GM21717 (cell line): ENCODE data around the gene TRIM42.

Experiments
- ATAC-seq: cut with Tn5 transposase; IDR thresholded peaks from one replicate; pipeline ENCODE4 v1.9.1; 2021; ENCODE audit warnings: mild to moderate bottlenecking, moderate library complexity; ENCODE audit not compliant: unreplicated experiment

TRIM42 gene

DNA sequence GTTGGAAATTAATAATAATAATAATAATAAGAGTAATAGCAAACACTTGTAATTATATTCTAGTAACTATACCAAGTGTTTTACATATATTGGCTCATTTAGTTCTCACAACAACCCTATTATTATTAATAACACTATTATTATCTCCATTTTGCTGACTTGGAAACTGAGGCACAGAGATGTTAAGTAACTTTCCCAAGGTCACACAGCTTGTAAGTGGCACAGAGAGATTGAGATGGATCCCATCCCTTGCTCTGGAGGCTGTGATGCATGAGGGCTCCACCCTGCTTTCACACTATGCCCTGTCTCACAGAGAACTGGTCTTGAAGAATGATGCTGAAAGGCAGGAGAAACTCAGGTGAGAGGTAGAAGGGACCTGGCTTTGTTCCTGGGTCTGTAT is 31.9 kb downstream of the TRIM42 start:
- no peak for ATAC-seq

DNA sequence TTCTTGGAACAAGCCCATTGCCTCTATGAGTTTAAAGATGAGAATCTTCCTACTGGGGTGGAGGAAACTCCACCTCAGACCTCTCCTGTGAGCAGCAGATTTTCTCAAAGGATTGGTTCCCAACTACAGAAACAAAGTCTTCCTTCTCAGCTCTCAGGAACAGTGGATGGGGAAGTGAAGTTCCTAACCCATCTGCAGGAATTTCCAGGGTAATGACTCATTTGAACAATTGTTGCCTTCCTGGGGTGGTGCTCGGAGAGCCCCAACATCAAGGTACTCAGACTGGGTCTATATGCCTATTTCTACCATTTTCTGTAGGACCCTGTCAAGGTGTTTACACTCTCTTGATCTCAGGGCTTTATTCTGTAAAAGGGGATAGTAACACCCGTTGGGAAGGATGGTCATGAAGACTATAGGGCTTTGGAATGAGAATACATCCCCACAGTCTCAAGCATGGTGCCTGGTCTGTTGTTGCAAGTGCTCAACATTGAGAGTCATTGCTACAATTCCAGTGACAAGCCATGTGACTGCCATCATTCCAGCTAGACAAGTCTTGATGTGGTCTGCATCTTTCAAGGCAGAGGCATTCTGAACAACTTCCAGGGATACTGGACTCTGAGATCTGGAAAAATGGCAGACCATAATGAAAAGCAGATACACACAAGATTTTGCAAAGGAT is 33.0 kb downstream of the TRIM42 start:
- ATAC-seq = no peak

DNA sequence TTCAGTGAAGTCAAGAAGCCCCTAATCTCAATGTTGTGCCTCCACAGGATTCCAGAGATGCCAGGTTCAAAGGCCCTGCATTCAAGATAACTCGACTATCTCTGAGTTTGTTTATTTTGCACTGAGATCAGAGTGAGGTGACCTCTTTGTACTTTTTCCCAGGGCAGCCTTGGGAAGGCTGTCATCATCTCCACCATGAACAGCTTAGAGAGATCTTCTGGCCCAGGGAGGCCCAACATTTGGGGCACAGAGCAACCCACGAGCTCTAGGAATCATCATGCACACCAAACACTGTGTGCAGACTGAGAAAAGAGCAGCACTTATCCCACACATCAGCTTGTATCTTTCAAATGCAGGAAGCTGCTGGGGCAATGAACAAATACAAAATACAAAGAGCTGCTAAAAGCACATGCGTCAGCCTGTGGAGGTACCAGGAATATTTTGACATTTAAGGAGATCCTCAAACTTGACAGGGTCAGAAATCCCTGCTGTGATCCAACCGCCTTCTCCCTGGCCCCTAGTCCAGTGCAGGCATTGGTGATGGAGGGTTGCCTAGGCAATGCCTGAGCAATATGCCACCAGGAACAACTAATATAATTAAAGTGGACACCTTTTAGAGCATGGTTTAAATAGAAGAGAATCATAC is 33.6 kb downstream of the TRIM42 start:
- ATAC-seq = no peak

DNA sequence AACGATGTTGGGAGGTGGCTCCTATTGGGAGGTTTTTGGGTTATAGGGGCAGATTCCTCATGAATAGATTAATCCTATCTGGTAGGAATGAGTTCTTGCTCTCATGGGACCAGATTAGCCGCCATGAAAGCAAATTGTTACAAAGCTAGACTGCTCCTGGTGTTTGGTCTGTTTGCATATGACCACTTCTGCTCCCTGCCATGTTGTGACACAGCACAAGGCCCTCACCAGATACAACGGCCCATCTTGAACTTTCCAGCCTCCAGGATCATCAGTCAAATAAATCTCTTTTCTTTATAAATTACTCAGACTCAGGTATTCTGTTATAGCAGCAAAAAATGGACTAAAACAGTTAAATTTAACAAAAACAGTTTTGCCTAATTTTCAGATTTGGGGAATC is 34.4 kb downstream of the TRIM42 start:
- no peak for ATAC-seq

DNA sequence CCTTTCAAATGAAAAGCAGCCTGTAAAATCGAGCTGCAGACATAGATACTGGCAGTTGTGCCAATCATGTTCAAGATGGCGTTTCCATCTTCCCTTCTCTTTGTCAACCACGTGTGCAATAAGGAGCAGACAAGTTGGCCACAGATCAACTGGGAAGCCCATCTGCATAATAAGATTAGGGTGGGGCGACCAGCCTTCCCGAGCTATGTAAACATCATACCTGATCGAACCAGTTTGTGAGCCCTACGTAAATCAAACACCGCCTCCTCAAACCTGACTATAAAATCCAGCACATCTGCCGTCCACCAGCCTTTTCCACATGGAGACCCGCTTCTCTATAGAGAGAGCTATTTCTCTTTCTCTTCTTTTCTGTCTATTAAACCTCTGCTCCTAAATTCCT is 37.2 kb downstream of the TRIM42 start:
- no peak for ATAC-seq

DNA sequence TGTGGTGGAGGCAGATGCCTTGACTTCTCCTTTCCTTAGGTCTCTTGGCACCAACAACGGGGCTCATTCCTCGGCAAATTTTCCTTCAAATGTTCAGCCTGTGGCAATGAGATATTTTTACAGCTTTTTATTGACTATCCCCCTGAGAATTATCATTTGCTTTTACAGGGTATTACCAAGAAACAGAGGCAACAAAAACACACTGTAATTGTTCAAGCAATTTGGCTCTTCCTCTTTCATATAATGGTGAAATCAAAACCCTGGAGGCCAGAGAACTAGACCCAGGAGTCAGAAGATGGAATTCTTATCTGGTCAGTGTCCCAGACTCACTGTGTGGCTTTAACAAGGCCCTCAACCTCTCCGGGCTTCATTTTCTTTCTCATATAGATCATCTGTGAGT is 40.1 kb downstream of the TRIM42 start:
- no peak for ATAC-seq

DNA sequence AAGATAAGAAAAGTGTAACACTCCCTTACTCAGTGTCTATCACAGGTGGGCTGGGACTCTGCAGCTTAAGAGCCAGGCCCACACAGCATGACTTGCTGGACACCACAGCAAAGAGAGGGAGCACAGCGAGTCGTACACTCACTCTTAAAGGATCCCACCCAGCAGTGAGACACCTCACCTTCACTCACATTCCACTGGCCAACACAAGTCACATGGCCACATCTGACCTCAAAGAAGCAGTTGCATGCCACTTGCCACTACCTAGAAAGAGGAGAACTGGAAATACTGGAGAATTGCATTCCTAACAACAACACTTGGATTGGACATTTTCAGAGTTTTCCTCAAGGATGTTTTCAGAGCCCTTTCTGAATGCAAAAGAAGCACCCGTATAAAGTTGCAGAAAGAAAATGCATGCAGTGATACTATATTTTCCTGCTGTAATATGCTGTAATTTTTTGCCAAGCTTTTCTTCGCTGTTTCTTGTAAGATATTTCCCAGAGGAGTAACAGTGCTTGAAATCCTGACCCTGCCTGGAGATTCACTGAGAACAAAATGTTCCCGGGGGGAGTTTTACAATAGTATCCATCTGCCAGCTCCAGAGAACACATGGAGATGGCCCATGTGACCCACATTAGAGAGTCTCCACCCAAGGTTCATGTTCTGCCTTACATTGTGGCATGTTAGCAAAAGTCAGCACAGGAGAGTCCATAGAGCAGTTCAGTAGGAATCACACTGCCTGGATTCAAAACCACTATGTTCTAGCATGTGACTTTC is 42.2 kb downstream of the TRIM42 start:
- ATAC-seq = no peak

DNA sequence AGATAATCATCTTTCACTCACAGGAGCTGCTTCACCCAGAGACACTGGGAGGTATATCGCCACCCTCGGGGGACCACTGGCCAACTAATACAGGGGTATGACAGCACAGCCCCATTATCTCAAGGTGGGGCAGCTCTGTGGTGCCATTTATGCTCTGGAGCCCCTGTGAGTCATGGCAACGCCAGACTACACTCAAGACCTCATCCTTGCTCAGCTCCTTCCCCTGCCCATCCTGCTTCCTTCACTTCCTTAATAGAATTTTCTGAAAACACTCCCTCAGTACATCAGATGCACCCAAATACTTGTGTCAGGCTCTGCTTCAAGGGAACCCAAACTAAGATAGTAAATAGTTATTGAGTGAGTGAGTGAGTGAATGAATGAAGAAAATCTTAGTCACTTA is 45.7 kb downstream of the TRIM42 start:
- ATAC-seq = no peak

DNA sequence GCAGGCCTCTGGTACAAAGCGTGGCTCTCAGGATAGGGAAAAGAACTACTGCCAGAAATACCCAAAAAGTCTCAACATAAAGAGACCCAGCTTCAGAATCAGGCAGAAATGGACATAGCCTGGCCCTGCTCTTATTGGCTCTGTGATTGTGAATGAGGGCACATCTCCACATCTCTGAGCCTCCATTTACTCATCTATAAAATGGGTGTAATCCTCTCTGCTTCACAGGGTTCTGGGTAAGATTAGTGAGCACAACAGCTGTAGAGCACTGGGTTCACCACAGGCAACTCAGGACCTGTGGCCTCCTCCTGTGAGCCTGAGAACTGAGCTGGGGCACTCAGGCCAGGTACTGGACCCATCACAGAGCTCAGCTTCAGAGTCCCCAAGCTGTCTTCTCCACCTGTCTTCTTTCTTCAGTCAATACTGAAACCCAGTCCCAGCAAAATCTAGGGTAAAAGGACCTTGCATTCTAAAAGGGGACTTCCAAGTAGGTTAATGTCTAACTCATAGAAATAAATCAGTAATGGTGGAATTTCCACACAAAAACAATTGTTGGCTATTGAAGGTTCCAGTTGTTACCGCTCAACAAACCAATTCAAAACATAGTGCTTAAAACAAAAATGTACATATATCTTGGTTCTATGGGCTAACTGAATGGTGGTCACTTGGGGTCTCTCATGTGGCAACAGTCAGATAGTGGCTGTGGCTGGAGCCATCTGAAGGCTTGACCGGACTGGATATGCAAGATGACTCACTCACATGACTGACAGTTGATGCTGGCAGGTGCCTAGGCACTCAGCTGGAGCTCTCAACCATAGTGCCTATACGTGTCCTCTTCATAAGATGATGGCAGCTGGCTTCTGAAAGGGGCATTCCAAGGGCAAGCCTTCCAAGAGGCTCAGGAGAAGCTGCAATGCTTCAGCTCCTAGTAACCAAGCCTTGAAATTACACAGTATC is 47.3 kb downstream of the TRIM42 start:
- ATAC-seq = peak; percentile 70

DNA sequence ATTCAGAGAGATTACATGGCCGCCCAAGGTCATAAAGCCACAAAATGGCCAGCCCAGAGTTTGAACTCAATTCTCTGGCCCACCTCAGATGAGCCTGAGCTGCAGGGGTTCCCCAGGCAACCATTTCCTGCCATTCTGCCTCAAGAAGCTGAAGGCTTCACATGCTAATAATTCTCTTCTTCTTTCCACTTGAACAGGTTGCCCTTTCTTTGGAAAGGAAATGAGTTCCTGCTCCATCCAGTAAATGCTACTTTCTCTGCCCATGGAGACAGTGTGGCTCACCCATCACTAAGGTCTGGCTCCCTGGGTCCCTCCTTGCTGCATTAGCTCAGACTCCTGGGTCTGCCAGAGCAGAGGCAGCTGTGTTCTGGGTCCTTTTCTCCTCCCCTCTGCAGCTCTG is 48.2 kb downstream of the TRIM42 start:
- ATAC-seq = no peak

DNA sequence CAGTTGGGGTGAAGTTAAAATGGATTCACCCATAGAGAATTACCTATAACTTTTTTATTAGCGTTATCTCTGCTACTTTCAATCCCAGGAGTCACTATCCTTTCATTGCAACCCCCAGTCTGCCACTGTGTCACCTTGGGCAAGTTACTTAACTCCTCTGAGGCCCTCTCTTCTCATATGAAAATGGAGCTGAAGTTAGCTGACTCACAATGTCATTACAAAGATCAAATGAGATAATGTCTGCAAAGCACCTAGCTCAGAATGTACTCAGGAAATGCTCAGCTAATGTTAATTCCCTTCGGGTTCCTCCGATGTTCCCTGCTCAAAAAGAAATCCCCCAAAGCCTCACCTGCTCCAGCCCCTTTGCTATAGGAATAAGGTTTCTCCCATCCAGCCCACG is 50.0 kb downstream of the TRIM42 start:
- ATAC-seq = no peak

DNA sequence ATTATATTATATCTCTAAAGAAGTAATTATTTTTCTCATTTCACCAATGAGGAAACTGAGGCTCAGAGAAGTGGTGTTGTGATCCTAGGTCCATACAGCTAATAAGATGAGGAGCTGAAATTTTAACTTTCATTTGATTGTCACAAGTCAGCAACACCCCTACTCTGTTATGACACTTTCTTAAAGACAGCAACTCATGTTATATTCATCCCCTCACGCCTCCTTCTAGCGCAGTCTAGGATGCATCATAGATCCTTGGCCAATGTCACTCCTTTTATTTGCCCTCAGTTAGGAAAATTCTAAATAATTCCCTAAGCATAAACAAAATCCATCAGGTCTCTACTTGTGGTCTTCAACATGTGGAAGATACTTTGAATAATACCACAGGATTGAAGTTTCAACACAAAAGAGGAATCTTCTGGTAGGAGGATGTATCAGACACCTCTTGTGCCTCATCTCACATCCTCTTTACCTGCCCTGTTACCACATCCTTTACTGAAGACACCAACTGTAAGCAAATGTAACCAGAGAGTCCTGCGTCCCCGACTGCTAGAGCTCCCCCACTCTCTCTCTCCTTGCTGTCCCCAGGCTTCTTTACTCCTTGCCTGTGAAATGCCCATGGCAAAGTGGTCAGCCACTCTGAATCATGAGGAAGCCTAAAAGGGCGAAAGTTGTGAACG is 53.7 kb downstream of the TRIM42 start:
- ATAC-seq = peak; percentile 89

DNA sequence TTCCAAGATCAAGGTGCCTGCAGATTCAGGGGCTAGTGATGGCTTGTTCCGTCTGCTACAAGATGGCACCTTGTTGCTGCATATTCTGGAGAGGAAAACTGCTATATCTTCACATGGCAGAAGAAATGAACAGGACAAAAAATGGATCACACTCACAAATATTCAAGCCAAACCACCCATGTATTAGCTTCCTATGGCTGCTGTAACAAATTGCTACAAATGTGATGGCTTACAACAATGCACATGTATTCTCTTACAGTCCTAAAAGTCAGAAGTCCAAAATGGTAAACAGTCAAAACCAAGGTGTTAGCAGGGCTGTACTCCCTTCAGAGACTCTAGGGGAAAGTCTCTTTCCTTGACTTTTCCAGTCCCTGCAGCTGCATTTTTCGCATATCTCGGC is 55.8 kb downstream of the TRIM42 start:
- no peak for ATAC-seq

DNA sequence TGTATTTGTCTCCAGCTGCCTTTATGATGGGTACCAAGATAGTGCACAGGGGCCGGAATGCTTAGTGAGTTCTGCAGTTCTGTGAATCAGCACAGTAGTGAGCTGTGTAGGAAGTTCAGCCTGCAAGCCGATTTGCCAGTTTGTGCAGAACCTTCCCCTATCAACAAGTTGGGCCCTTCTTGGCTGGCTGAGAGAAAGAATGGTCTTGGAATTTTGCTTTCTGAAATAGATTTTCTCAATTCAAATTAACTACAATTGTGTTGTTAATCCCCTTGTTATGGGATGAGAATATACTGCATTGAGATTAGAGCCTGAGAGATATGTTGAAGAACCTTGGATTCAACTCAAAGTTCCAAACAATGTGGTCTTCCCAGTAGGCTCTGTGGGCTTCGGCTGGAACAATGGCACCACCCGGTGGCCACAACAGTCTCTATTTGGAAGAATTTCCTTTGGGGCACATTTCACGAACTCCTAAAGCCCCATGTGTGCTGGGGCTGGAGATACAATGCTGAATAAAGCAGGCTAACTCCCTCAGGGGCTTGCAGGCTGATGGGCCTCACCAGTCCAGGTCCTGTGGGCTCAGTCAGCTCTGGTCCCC is 59.1 kb downstream of the TRIM42 start:
- ATAC-seq = no peak

DNA sequence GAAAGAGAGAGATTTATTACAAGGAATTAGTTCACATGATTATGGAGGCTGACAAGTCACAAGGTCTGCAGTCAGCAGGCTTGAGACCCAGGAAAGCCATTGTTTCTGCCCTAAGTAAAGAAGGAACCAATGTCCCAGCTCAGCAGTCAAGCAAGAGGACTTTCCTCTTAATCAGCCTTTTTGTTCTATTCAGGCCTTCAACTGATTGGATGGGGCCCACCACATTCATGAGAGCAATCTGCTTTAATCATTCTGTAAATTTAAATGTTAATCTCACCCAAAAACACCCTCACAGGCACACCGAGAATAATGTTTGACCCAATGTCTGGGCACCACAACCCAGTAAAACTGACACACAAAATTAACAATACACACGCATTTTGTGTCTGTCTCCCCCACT is 64.3 kb downstream of the TRIM42 start:
- no peak for ATAC-seq

DNA sequence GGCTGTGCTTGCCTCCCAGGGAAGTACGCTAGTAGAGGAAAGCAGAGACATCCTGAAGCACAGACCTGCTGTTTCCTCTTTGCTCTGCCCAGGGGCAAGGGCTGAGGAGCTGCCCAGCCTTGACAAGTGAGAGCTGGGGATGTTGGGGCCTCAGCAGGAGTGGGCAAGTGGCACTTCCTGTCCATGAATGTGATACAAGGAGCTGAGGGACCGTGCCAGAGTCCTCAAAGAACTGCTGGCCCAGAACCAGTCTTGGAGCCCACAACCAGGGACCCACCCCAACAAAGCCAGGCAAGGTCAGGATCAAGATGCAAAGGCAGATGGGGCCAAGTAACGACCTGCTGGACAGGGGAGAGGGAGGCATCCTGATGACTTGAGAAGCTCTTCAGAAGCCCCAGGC is 70.3 kb downstream of the TRIM42 start:
- no peak for ATAC-seq

DNA sequence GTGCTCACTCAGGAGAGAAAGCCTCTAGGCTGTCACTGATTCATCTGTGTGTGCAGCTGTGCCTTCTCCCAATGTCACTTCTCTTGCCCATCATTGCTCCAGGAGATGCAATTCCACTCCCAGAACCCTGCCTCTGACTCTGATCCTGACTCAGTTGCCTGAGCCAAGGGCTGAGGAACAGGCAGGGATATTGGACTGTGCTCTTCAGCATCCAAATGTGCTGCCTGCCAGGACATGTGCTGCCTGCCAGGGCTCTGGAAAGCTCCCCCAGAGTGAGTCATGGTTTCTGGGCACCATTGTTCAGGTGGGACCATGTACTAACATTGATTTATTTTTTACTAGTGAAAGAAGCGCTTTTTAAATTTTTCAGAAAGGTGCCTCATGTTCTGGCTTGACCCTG is 71.0 kb downstream of the TRIM42 start:
- no peak for ATAC-seq
